ENCODE measurements around the gene PON2. TPM values are rescaled to one million over a fixed set of nuclear protein-coding genes. Genes with fewer than 3 reads are reported as not detected.
A peak's percentile ranks its signal among the peaks of the same experiment; 100 is the strongest.

The PON2 gene
- total and polyA plus RNA-seq, 10 of the 15 experiments (the other 5 are each of a cell fraction or from before 2014, with no cell fraction given) = 22.9 to 127 (median 46.1) TPM

- TF ChIP-seq SUZ12 (IDR thresholded peaks at IDR 0.05; ENCODE audit: unreplicated experiment) = no peak
Measured at GRCh38 chr7:95457947-95458346, 23.1 kb upstream of the PON2 start (continued).

DNA sequence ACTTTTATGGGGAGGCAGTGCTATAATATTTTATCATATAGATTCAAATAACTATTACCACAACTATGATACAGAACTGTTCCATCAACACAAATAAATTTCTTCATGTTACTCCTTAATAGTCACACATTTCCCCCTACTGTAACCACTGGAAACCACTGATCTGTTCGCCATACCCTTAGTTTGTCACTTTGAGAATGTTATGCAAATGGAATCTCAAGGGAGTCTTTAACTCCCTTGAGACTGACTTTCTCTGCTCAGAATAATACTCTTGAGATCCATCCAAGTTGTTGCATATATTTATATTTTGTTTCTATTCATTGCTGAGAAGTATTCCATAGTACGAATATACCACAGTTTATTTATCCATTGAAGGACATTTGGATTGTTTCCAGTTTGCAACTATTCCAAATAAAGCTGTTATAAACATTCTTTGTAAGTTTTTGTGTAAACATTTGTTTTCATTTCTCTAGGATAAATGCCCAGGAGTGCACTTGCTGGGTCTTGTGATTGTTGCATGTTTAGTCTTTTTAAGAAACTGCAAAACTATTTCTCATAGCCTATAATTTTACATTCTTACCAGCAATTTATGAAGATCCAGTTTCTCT, 19.7 kb upstream of the PON2 start:
- DNase-seq (ENCODE audit: low read depth, low spot score) (no peak), FAIRE-seq (no peak), ATAC-seq (peak; percentile 63)
- Histone ChIP-seq H4K20me1 (ENCODE audit: control insufficient read depth, insufficient read depth) (no peaks in the 10 kb centered on the region), H3K79me2 (ENCODE audit: control insufficient read depth, insufficient read depth, low read length) (no peaks in the 10 kb centered on the region), H3K27me3 (replicated peaks in 1 of 2; ENCODE audit: control insufficient read depth in 2 of 2, insufficient read depth in 2 of 2, low read length in 1 of 2) (no peaks in the 10 kb centered on the region), H3K27ac (ENCODE audit: control insufficient read depth, insufficient read depth) (no peak overlapping the region), H3K9ac (ENCODE audit: control insufficient read depth, insufficient read depth, low read length) (no peak overlapping the region), H3K36me3 (ENCODE audit: control insufficient read depth in 2 of 2, insufficient read depth in 2 of 2, low read length in 1 of 2) (no peaks in the 10 kb centered on the region), H3K9me3 (replicated peaks; ENCODE audit: control insufficient read depth, insufficient read depth, low read length) (no peaks in the 10 kb centered on the region), H3K4me3 (no peak overlapping the region), H3K4me2 (ENCODE audit: control insufficient read depth, insufficient read depth) (no peak overlapping the region), H2AFZ (ENCODE audit: control insufficient read depth, low read depth, low read length) (no peak overlapping the region), H3K4me1 (ENCODE audit: control insufficient read depth, insufficient read depth, low read length) (no peaks in the 10 kb centered on the region)
- BruUV-seq (replicated peaks) = no TSS peak
- SMC1A ChIA-PET (ENCODE audit: uncharacterized antibody, unreplicated experiment) = interaction anchor here (0.8 to 2.7 kb wide), 11 partner anchors 9 to 49 kb away, joined by 3 to 32 read pairs (median 8); no protein-coding TSS in a partner anchor
- CTCF ChIA-PET = interaction anchor here (1.4 to 2.3 kb wide), 3 partner anchors 21 to 30 kb away, joined by 4 to 27 read pairs (median 5); no protein-coding TSS in a partner anchor
- POLR2A ChIA-PET = interaction anchor here (1.6 kb wide), 1 partner anchor 24 kb away, joined by 4 read pairs; no protein-coding TSS in a partner anchor
- RAD21 ChIA-PET (ENCODE audit: unreplicated experiment) = interaction anchor here (0.8 to 2.2 kb wide), 7 partner anchors 16 to 61 kb away, joined by 3 to 22 read pairs (median 4); no protein-coding TSS in a partner anchor
- intact Hi-C loops (cut with micrococcal nuclease; ENCODE audit: unreplicated experiment) (loop anchor here (1.0 kb wide), 1 partner anchor 16 kb away; no protein-coding TSS in a partner anchor), in situ Hi-C loops (cut with MboI) (no loop called here)
- WGBS (ENCODE audit: insufficient coverage, insufficient replicate concordance, low lambda C conversion rate, missing lambda C conversion rate) = 0% methylated on average over 2 of the region's 2 CpGs
- TF ChIP-seq HDAC6 (IDR thresholded peaks at IDR 0.05; ENCODE audit: unreplicated experiment) (no peak), ATF7 (IDR thresholded peaks at IDR 0.05; ENCODE audit: low read depth) (peak; percentile 34; the same call in 1 of the 2 replicates), IKZF2 (IDR thresholded peaks at IDR 0.05) (peak in 1 of 2 experiments; percentile 17; a peak in 1 of 4 replicates), NFYA (IDR thresholded peaks at IDR 0.05; ENCODE audit: borderline replicate concordance, low read depth, low read length) (no peak), SMAD1 (IDR thresholded peaks at IDR 0.05; ENCODE audit: low read depth, partially characterized antibody) (peak; percentile 34), CEBPB (IDR thresholded peaks at IDR 0.05; ENCODE audit: borderline replicate concordance in 1 of 2, low read depth in 2 of 2, low read length in 2 of 2) (no peak), ZNF217 (IDR thresholded peaks at IDR 0.05) (no peak), ZZZ3 (IDR thresholded peaks at IDR 0.05; ENCODE audit: control insufficient read depth, insufficient read length, low read depth) (no peak), YY1 (IDR thresholded peaks at IDR 0.05; ENCODE audit: low read depth, low read length) (no peak), PKNOX1 (IDR thresholded peaks at IDR 0.05) (no peak), BCL11A (IDR thresholded peaks at IDR 0.05; ENCODE audit: low read depth, low read length) (no peak), CBX5 (IDR thresholded peaks at IDR 0.05; ENCODE audit: low read depth) (no peak), SUPT20H (IDR thresholded peaks at IDR 0.05; ENCODE audit: borderline replicate concordance, control insufficient read depth, low read depth, low read length) (no peak), EP300 (IDR thresholded peaks at IDR 0.05; ENCODE audit: borderline replicate concordance in 1 of 2, control insufficient read depth in 1 of 2, low read depth in 2 of 2, low read length in 2 of 2) (peak in 1 of 2 experiments; percentile 39; a peak in 1 of 4 replicates), ZBED1 (IDR thresholded peaks at IDR 0.05; ENCODE audit: borderline replicate concordance) (no peak), ZSCAN29 (IDR thresholded peaks at IDR 0.05) (no peak), MEF2B (IDR thresholded peaks at IDR 0.05; ENCODE audit: partially characterized antibody, poor library complexity, severe bottlenecking) (peak; percentile 100), MAX (IDR thresholded peaks at IDR 0.05; ENCODE audit: low read depth, low read length) (no peak), JUNB (IDR thresholded peaks at IDR 0.05) (0 out of 2 replicates have a peak, but pooled peaks have one; percentile 5)
- TF ChIP-seq, protein P1, sequence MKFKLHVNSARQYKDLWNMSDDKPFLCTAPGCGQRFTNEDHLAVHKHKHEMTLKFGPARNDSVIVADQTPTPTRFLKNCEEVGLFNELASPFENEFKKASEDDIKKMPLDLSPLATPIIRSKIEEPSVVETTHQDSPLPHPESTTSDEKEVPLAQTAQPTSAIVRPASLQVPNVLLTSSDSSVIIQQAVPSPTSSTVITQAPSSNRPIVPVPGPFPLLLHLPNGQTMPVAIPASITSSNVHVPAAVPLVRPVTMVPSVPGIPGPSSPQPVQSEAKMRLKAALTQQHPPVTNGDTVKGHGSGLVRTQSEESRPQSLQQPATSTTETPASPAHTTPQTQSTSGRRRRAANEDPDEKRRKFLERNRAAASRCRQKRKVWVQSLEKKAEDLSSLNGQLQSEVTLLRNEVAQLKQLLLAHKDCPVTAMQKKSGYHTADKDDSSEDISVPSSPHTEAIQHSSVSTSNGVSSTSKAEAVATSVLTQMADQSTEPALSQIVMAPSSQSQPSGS (IDR thresholded peaks at IDR 0.05; ENCODE audit: low read length) = peak; percentile 45; the same call in 1 of the 2 replicates
